ENCODE results near the gene CAMKMT. TPM values are rescaled to one million over a fixed set of nuclear protein-coding genes. Genes with fewer than 3 reads are reported as not detected.
A peak's percentile ranks its signal among the peaks of the same experiment; 100 is the strongest.

CAMKMT gene
- total RNA-seq, 1 donor from 2014 or later, result 9.0 TPM

GRCh38 chr2:44532031-44532430 lies 170.3 kb downstream of the CAMKMT start:
- FAIRE-seq, result no peak

GRCh38 chr2:44533508-44533907 lies 171.8 kb downstream of the CAMKMT start:
- Histone ChIP-seq H3K36me3 (ENCODE audit: control insufficient read depth, insufficient read depth, low read length) (no peaks in the 10 kb centered on the region), H3K4me3 (ENCODE audit: low read depth, low read length) (no peak overlapping the region), H3K27me3 (ENCODE audit: control insufficient read depth, insufficient read depth, low read length) (no peaks in the 10 kb centered on the region)
- no peak for FAIRE-seq
- DNase-seq (ENCODE audit: low read depth), result no peak
- TF ChIP-seq CTCF (IDR thresholded peaks at IDR 0.05; ENCODE audit: insufficient read depth, low read length, severe bottlenecking), result no peak

More at GRCh38 chr2:44532031-44532430, 170.3 kb downstream of the CAMKMT start:
- TF ChIP-seq CTCF (IDR thresholded peaks at IDR 0.05; ENCODE audit: insufficient read depth, low read length, severe bottlenecking), result no peak
- Histone ChIP-seq H3K27me3 (ENCODE audit: control insufficient read depth, insufficient read depth, low read length) (no peaks in the 10 kb centered on the region), H3K4me3 (ENCODE audit: low read depth, low read length) (no peak overlapping the region), H3K36me3 (ENCODE audit: control insufficient read depth, insufficient read depth, low read length) (no peaks in the 10 kb centered on the region)
- DNase-seq (ENCODE audit: low read depth), result no peak

GRCh38 chr2:44535376-44535775 lies 173.6 kb downstream of the CAMKMT start:
- no peak for TF ChIP-seq CTCF (IDR thresholded peaks at IDR 0.05; ENCODE audit: insufficient read depth, low read length, severe bottlenecking)
- Histone ChIP-seq H3K4me3 (ENCODE audit: low read depth, low read length) (no peak overlapping the region), H3K27me3 (ENCODE audit: control insufficient read depth, insufficient read depth, low read length) (no peaks in the 10 kb centered on the region), H3K36me3 (ENCODE audit: control insufficient read depth, insufficient read depth, low read length) (no peaks in the 10 kb centered on the region)
- peak; percentile 20 for DNase-seq (ENCODE audit: low read depth)
- FAIRE-seq, result no peak

- FAIRE-seq (no peak), DNase-seq (ENCODE audit: low read depth) (peak; percentile 40)
- H3K4me3 ChIP-seq (ENCODE audit: low read depth, low read length), result no peak overlapping the region
- no peaks in the 10 kb centered on the region for H3K27me3 ChIP-seq (ENCODE audit: control insufficient read depth, insufficient read depth, low read length)
- H3K36me3 ChIP-seq (ENCODE audit: control insufficient read depth, insufficient read depth, low read length), result no peaks in the 10 kb centered on the region
- TF ChIP-seq CTCF (IDR thresholded peaks at IDR 0.05; ENCODE audit: insufficient read depth, low read length, severe bottlenecking), result no peak
Measured at GRCh38 chr2:44537264-44537663, 175.5 kb downstream of the CAMKMT start.

GRCh38 chr2:44542520-44542919 lies 180.8 kb downstream of the CAMKMT start:
- DNase-seq (ENCODE audit: low read depth) (no peak), FAIRE-seq (no peak)
- H3K27me3 ChIP-seq (ENCODE audit: control insufficient read depth, insufficient read depth, low read length), result no peaks in the 10 kb centered on the region
- no peak for TF ChIP-seq CTCF (IDR thresholded peaks at IDR 0.05; ENCODE audit: insufficient read depth, low read length, severe bottlenecking)
- no peaks in the 10 kb centered on the region for H3K36me3 ChIP-seq (ENCODE audit: control insufficient read depth, insufficient read depth, low read length)
- H3K4me3 ChIP-seq (ENCODE audit: low read depth, low read length), result no peak overlapping the region
